Measurements from ENCODE around the gene TYW1B.

DNA sequence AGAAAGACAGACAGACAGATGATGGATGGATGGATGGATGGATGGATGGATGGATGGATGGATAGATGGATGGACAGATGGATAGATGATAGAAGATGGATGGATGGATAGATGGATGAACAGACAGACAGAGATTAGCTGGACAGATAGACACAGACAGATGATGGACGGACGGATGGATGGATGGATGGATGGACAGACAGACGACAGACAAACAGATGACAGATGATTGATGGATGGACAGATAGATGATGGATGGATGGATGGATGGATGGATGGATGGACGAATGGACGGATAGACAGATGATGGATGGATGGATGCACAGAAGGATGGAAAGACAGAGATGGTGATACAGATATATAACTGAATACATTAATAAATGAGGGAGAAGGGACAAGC is 224.9 kb downstream of the TYW1B start:
- TF ChIP-seq EZH2 (IDR thresholded peaks at IDR 0.05; ENCODE audit: low read depth) = no peak
- TF ChIP-seq, protein P1, sequence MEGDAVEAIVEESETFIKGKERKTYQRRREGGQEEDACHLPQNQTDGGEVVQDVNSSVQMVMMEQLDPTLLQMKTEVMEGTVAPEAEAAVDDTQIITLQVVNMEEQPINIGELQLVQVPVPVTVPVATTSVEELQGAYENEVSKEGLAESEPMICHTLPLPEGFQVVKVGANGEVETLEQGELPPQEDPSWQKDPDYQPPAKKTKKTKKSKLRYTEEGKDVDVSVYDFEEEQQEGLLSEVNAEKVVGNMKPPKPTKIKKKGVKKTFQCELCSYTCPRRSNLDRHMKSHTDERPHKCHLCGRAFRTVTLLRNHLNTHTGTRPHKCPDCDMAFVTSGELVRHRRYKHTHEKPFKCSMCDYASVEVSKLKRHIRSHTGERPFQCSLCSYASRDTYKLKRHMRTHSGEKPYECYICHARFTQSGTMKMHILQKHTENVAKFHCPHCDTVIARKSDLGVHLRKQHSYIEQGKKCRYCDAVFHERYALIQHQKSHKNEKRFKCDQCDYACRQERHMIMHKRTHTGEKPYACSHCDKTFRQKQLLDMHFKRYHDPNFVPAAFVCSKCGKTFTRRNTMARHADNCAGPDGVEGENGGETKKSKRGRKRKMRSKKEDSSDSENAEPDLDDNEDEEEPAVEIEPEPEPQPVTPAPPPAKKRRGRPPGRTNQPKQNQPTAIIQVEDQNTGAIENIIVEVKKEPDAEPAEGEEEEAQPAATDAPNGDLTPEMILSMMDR (conservative IDR thresholded peaks at IDR 0.05) = no peak
